Right ventricle myocardium superior (tissue), 1 donor: Measurements from ENCODE around the gene GOLGA8O. TPM values are rescaled to one million over a fixed set of nuclear protein-coding genes. Genes with fewer than 3 reads are reported as not detected.
A peak's percentile ranks its signal among the peaks of the same experiment; 100 is the strongest.
"Not testable (repeated sequence)": the region's sequence is repeated elsewhere in the genome, so short reads cannot be mapped to it uniquely, and the experiment has no call there.

Experiments
- ATAC-seq: fragments of 200-7000 bp; cut with Tn5 transposase; one replicate; pipeline ENCODE4 v1.9.1; 2020; ENCODE audit warnings: mild to moderate bottlenecking; ENCODE audit not compliant: poor library complexity
- DNase-seq: peaks from one replicate; pipeline ENCODE4 v3.0.0-alpha.2; 2020
- intact Hi-C: fragments of 100-400 bp; cut with DNase I; formaldehyde crosslinking; loops from one replicate; pipeline ENCODE4 v1.11.2; 2022
- long read RNA-seq: library from polyadenylated mRNA; unstranded; transcript quantifications from one replicate; pipeline ENCODE4 v2.0.0, GENCODE V29; 2021
- total RNA-seq: library from RNA; stranded (reverse); fragmentation: NEBNext Ultra II Directional; extraction: Animal tissue kit (Norgen Biotek cat#: 25700); gene quantifications from one replicate; pipeline ENCODE4 v1.2.1, GENCODE V29; 2021
- donor health status: DM: no; HTN: yes; CAD: no; lungs with severe emphysema.

Gene GOLGA8O, protein sequence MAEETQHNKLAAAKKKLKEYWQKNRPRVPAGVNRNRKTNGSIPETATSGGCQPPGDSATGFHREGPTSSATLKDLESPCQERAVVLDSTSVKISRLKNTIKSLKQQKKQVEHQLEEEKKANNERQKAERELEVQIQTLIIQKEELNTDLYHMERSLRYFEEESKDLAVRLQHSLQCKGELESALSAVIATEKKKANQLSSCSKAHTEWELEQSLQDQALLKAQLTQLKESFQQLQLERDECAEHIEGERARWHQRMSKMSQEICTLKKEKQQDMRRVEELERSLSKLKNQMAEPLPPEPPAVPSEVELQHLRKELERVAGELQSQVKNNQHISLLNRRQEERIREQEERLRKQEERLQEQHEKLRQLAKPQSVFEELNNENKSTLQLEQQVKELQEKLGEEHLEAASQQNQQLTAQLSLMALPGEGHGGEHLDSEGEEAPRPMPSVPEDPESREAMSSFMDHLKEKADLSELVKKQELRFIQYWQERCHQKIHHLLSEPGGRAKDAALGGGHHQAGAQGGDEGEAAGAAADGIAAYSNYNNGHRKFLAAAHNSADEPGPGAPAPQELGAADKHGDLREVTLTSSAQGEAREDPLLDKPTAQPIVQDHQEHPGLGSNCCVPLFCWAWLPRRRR
- total RNA-seq, result 1.5 TPM
- long read RNA-seq, result 0 reads

DNA sequence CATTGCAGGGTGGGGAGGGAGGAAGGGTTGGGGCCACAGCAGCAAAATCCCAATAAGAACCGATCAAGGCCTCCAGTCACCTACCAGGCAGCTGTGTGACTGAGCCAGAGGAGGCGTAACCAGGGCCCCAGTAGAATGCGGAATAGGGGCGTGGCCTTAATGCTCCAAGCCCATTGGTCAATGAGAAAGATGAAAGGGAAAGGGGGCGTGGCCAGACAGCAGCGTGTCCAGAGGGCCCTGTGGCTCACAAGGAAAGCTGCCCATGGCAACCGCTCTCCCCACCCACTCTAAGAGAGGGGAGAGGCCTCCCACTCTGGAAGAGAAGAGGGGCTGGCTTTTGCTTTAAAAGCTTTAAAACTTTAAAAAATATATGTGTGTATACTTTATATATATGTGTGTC, at the start of gene GOLGA8O:
GOLGA8O (minus strand) TSS at position 101 of the 400 bp plus-strand sequence; CDS start at position 3, 98 bp downstream.
- intact Hi-C loops, DNase-seq, ATAC-seq: not testable (repeated sequence)

DNA sequence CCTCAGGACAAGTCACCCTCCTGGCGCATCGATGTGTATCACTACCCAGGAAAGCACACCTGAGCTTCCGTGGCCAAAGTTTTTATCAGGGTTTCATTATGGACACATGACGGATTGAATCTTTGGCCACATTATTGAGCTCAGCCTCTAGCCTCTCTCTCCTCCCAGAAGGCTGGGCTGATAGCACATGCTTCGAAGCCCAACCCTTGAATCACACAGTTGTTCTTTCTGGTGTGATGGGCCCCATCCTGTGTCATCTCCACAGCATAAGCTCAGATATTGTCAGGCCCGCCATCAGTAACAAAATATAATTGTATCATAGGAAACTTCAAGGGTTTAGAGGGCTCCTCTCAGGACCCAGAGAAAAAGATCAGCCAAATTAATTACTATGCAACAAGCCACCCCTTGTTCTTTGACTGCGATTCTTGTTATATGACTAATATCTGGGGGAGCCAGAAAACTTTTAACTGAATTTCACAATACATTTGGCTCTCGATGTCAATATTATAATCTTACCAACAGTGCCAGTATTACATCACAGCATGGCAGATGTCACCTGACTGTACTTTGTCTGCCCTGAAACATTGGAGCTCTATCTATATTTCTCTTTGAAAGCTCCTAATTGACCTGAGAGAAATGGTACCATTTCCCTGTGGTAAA, 48.8 kb upstream of the GOLGA8O start:
- intact Hi-C loops, DNase-seq: not testable (repeated sequence)
- ATAC-seq, result peak; percentile 75

DNA sequence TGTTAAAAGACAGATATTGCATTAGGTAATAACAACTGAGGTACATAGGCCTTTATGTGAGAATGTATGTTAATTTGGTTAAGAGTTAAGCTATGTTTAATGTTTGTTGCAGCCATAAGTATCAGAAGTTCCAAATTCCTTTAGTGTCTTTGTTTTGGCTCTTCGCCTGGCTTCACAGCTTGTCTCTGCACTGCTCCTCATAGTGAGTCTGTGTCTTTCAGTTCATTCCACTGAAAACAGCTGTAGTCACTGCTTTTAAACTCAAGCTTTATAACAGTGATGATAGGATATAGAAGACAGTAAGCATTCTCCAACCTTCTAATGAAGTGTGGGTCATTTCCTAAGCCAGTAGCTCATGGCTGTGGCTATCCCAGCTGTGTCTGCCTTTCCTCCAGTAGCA, 47.5 kb upstream of the GOLGA8O start:
- DNase-seq, intact Hi-C loops: not testable (repeated sequence)
- ATAC-seq, result peak; percentile 40

DNA sequence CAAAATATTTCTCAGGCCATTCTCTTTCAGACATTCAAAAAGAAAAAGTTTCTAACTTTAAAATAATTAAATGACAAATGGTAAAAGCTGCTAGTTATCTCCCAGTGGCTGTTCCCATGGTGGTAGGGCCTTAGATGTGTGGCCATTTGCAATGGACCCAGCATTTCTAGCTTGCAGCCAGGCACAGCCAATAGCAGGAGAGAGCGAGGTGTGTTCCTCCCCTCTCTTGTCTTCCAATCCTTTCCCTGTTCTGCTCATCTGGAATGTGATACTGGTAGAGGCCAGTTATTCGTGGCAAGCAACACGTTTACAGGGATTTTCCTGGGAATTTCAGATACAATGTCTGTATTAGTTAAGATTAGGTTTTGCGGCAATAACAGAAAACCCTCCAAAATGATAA, 37.3 kb upstream of the GOLGA8O start:
- DNase-seq, intact Hi-C loops, ATAC-seq: not testable (repeated sequence)

DNA sequence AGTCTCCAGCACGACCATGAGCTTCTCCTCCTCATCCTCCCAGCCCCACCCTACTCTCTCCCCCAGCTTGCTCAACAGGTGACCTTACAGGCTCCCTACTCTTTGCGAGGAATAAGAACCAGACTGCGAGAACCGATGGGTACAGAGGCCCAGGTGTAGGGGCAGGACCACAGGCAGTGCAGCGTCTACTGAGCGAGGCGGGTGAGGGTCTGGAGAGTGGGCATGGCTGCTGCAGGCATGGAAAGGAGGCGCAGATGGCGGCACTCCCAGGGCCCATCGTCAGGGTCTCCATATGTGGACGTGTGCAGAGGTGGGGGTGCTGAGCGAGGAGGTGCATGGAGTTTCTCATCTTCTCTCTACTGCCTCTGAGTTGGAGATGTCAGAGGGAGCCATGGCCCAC, 31.0 kb upstream of the GOLGA8O start:
- ATAC-seq, DNase-seq, intact Hi-C loops: not testable (repeated sequence)

DNA sequence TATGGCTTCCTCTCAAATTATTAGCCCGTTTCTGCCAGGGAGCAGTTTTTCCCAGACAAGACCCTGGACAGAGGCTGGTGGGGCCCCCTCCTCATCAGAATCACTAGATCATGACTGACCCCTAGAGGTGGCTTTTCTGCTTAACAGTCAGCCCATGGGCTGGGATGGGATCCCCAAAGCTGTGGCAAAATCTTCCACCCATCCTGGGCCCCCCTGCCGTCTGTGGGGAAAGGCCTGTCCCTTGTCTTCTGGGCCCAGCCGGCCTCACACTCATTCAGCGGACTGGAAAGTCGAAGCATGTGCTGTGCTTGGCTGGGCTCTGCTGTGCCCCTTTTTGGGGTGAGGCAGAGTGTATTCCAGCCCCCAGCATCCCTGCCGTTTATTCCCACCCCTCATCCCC, 27.9 kb upstream of the GOLGA8O start:
- ATAC-seq, intact Hi-C loops, DNase-seq: not testable (repeated sequence)

DNA sequence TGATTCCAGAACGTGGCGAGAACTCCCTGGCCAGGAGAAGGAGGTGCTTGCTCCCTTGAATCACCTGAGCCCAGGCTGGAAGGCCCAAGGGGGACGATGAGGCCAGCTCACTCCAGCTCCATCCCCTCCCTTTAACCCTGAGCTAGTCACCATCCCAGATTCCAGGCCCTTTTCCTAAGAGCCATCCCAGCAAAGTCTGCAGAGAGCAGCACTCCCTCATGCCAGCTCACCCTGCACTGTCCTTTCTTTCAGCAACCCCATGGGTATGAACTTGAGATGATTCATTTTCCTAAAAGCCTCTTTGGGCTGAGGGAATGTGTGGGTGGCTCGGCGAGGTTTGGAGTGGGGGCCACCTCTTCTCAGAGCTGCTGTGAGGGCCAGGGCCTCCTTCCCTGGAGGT, 26.2 kb upstream of the GOLGA8O start:
- intact Hi-C loops, ATAC-seq, DNase-seq: not testable (repeated sequence)

DNA sequence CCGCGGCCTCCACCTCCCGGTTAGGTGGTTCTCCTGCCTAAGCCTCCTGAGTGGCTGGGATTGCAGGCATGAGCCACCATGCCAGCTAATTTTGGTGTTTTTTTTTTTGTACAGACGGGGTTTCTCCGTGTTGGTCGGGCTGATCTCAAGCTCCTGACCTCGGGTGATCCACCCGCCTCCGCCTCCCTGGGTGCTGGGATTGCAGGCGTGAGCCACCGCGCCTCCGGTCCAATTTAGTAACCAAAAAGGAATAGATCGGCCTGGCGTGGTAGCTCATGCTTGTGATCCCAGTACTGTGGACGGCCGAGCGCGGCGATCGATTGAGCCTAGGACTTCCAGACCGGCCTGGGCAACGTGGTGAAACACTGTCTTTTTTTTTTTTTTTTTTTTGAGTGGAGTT, 12.6 kb upstream of the GOLGA8O start:
- ATAC-seq, intact Hi-C loops, DNase-seq: not testable (repeated sequence)

DNA sequence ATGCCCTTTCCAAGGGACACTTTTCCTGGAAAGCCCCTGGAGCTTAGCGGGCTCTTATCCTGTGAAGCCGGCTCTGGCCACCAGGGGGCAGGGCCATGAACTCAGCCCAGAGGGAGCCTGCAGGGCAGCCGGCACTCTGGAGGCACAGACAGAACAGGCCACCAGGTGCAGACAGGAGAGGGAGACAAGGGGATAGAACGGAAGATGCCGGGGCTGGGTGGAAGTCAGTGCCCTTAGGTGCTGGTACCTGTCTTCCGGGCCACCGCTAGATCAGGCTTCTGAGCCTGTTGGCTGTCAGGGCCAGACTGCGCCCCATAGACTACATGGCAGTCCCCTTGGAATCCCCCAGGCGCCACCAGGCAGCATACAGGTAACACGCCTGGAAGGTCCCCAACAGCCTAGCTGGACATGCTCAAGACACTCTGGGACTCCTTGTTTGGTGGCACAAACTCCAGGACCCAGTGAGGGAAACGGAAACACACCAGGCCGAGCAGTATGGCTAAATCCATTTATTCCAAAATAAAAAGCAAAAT, 14.9 kb downstream of the GOLGA8O start:
- intact Hi-C loops, DNase-seq, ATAC-seq: not testable (repeated sequence)

DNA sequence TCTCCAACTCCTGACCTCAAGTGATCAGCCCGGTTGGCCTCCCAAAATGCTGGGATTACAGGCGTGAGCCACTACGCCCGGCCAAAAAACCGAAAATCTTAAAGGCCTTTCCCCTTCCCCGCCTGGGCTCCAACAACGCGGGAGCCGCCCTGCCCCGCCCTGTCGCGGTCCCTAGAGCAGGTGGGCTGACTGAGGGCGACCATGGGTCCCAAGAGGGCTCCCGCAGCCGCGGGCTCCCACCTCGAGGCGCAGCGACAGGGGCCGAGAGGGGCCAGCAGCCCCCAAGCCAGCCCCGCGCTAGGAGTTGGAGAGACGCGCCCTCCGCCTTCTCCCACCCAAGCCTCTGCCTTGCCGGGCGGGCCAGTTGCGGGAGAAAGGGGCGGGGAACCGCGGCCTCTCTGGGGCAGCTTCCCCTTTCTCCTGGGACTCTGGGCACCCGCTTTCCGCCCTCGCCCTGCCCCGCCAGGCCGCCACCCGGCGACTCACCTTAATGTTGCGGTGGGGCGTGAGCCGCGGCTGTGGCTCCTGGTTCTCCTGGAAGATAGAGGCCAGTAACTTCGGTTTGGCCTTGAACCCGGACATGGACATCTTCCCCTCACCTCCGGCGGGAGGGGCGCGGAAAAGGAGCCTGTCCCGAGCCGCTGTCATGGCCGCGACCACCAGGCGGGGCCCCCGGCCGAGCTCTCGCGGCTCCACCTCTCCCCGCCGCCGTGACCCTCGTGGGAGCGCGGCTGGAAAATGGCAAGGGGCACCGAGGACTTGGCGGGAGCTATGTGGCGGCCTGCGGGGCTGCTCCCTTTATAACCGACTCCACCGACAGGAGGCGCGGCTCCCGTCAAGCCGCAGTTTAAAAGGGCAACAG, 21.1 kb downstream of the GOLGA8O start:
- DNase-seq, intact Hi-C loops: not testable (repeated sequence)
- ATAC-seq, result peak; percentile 90

DNA sequence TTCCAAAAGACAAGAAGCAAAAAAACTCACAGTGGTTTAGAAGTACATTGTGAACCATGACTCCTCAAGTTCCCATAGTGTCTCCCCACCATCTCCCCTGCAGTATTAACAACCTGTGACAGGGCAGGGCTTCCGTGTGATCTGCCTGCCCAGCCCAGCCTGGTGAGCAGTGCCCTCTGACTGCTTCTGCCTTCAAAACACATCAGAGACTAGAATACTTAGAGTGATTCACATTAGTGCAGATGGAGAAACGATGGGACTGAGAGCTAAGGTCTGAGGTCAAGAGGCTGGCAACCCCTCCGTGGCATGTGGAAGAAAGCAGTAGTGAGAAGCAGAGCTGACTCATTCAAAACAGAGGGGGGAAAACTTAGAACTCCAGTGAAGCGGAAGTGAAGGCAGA, 27.8 kb downstream of the GOLGA8O start:
- ATAC-seq, DNase-seq: not testable (repeated sequence)

DNA sequence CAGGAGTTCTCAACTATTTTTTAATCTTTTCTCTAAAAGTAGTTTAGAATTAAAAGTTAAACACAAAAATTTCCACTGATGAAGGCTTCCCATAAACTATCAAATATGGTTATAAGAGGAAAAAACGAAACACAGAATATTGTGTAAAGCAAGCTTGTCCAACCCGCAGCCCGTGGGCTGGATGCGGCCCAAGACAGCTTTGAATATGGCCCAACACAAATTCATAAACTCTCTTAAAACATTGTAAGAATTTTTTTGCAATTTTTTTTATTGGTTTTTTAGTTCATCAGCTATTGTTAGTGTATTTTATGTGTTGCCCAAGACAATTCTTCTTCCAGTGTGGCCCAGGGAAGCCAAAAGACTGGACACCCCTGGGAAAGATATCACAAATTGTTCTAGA, 28.9 kb downstream of the GOLGA8O start:
- ATAC-seq, intact Hi-C loops: not testable (repeated sequence)
- DNase-seq, result peak; percentile 52

More for the DNA sequence above, 27.8 kb downstream of the GOLGA8O start:
- intact Hi-C loops, result not testable (repeated sequence)

DNA sequence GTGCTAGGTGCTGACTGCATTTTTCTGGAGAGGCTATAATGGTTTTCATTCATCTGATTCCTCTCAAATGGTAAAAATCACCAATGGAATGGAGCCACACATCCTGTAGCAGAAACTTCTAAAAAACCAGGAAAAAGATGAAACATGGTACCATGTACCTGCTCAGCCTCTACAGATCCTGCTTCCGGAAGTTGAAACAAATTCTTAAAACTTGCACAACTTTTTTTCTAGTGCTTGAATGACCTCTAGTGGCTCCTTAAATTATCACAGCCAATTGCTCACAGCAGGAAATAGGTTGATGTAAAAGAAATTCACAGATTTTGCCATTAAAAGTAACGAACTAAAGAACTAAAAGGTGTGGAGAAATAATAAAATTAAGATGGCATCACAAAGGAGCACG, 47.5 kb downstream of the GOLGA8O start:
- DNase-seq, ATAC-seq, intact Hi-C loops: not testable (repeated sequence)

DNA sequence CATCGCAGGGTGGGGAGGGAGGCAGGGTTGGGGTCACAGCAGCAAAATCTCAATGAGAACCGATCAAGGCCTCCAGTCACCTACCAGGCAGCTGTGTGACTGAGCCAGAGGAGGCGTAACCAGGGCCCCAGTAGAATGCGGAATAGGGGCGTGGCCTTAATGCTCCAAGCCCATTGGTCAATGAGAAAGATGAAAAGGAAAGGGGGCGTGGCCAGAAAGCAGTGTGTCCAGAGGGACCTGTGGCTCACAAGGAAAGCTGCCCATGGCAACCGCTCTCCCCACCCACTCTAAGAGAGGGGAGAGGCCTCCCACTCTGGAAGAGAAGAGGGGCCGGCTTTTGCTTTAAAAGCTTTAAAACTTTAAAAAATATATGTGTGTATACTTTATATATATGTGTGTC, 52.2 kb downstream of the GOLGA8O start, which contains the start of gene GOLGA8K:
GOLGA8K (minus strand) TSS at position 101 of the 400 bp plus-strand sequence; CDS start at position 3, 98 bp downstream.
- ATAC-seq, DNase-seq, intact Hi-C loops: not testable (repeated sequence)

DNA sequence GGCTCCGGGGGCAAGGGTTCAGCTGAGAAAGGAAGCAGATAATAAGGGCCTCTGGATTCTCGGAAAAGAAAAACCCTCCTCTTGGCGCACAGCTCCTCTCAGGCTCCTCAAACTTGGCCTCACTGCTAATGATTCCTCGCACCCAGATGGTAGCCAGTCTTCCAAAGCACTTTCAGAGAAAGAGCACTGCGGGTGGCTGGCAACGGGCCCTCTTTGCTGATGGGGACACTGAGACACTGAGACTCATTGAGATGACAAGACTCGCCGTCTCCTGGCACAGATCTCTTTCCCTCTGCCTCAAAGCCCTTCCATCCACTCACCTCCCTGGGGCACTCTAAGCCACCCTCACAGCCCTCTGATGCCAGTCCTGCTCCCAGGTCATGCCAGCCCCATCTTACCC, 58.9 kb downstream of the GOLGA8O start:
- DNase-seq, intact Hi-C loops, ATAC-seq: not testable (repeated sequence)
